Activated naive CD4-positive, alpha-beta T cell treated with anti-CD3 and anti-CD28 coated beads, Interleukin-2, amount 50 U/mL, for 72 hours (primary cell): ENCODE data around the gene FGF6. TPM values are rescaled to one million over a fixed set of nuclear protein-coding genes. Genes with fewer than 3 reads are reported as not detected.
"Not testable (repeated sequence)": the region's sequence is repeated elsewhere in the genome, so short reads cannot be mapped to it uniquely, and the experiment has no call there.

ENCODE experiments used
- ATAC-seq, 2 donors: fragments of 150-1000 bp; cut with Tn5 transposase; 2 replicates each; pipeline ENCODE4 v1.10.0; 2021; ENCODE audit warnings: mild to moderate bottlenecking in 2 of 2, moderate library complexity in 2 of 2
- DNase-seq, 2 donors: peaks; one replicate each; pipeline ENCODE4 v3.0.0; 2021 to 2022; ENCODE audit warnings: low spot score in 2 of 2
- H3K27ac Mint-ChIP-seq, 2 donors: one replicate each; pipeline ENCODE4 v1.8.0; 2022; ENCODE audit warnings: mild to moderate bottlenecking in 2 of 2, mixed read lengths in 2 of 2
- H3K36me3 Mint-ChIP-seq, 2 donors: one replicate each; pipeline ENCODE4 v1.8.0; 2022; ENCODE audit warnings: mixed read lengths in 2 of 2
- H3K9me3 Mint-ChIP-seq, 2 donors: one replicate each; pipeline ENCODE4 v1.8.0; 2022; ENCODE audit warnings: mixed read lengths in 2 of 2
- total RNA-seq, 2 donors: library from RNA; stranded (reverse); gene quantifications; one replicate each; pipeline ENCODE4 v1.2.3, GENCODE V29; 2022

FGF6 gene, protein sequence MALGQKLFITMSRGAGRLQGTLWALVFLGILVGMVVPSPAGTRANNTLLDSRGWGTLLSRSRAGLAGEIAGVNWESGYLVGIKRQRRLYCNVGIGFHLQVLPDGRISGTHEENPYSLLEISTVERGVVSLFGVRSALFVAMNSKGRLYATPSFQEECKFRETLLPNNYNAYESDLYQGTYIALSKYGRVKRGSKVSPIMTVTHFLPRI
- not detected for total RNA-seq

DNA sequence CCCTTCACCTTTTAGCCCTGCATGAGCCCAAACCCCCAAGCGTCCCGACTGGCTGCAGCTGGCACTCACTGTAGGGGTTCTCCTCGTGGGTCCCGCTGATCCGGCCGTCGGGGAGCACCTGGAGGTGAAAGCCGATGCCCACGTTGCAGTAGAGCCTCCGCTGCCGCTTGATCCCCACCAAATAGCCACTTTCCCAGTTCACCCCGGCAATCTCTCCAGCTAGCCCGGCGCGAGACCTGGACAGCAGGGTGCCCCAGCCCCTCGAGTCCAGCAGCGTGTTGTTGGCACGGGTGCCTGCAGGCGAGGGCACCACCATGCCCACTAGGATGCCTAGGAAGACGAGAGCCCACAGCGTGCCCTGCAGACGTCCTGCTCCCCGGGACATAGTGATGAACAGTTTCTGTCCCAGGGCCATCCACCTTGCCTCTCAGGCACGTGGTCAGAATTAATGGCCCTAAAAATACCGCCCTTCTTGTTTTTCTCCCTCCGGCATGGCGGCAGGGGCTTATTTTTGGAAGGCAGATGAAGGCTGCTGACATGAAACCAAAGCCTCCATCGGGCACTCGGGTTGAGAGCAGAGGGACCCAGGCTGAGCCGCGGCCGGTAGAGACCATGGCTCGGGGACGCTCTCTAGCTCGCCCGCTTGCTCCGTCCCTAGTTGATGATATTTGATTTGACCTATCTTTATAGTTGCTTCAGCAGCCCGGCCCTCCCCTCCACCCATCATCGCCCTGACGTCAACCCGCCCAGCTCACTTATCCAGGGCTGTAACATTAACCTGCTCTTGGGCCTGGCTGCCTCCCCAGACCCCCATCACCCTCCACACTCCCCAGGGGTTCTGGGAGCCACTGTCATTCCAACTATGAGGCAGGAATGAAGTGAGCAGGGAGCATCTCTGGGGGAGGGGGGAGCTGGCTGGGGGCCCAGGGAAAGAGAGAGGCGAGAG lies at the start of gene FGF6:
TSS of gene FGF6 (minus strand) at position 660 of the 946 bp plus-strand sequence. CDS start at position 415, 245 bp downstream.
- ATAC-seq (no peak), DNase-seq (no peak)
- no peak within 1 kb of the TSS for H3K27ac Mint-ChIP-seq
- H3K9me3 Mint-ChIP-seq, result no peaks in the 10 kb centered on the region
- no peaks in the 10 kb centered on the region for H3K36me3 Mint-ChIP-seq

DNA sequence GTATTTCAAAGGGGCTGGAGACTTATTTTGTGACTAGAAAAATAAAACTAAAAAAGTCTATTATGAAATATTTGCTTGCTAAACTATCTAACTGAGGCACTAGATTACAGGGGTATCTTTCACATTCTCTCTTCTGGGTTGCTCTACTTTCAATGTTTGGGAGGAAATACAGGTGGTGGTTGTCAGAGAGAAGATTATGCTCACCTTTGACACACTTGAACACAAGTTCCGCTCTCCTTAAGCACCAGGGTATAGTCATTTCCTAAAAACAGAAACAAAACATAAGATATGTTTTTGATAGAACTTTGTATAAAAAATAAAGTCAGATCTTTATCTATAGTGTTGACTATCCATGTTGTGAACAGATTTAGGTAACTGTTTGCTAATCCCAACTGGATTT lies 45.4 kb upstream of the FGF6 start:
- ATAC-seq (peak in 1 of 2 donors; percentile 60), DNase-seq (no peak)
- no peak overlapping the region for H3K27ac Mint-ChIP-seq
- peaks cover 0 to 11% of the 10 kb centered on the region in 2 donors for H3K36me3 Mint-ChIP-seq
- H3K9me3 Mint-ChIP-seq, result no peaks in the 10 kb centered on the region

DNA sequence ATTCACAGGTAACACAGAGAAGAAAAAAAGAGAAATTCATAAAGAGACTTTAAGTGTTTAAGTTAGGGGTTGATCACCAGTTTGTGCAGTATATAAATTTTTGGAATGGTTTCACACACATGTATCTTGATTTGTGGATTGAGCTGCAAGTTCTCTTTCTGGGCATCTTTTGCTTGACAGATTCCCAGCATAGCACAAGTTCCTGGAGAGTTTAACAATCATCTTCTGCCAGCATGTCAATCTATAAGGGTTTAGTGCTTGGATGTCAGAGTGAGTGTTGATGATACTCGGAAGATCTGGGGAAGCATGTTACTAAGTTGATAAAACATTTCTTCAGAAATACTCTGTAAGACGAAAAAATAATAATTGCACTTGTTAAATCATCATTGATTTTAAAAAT lies 43.9 kb upstream of the FGF6 start:
- Mint-ChIP-seq H3K27ac (no peak overlapping the region), H3K36me3 (peaks cover 0 to 11% of the 10 kb centered on the region in 2 donors), H3K9me3 (no peaks in the 10 kb centered on the region)
- no peak for DNase-seq
- ATAC-seq, result no peak

DNA sequence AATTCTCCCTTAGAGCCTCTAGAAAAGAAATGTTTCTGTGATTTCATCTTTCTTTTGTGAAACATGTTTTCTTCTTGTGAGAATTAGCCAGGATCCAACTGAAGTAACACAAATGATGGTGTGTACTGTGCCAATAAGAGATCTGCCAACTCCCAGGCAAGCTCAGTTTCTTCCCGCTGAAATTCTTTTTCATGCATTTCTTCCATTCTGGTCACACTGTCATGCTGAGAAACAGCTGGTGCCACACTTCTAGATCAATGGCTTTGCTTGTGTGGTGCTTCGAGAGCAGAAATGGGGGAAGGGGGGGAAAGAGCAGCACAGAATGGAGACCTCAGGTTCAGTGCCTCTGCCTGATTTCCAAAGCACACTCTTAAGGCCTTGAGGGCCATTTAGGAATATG lies 41.4 kb upstream of the FGF6 start:
- DNase-seq, result no peak
- peak in 1 of 2 donors; percentile 32 for ATAC-seq
- Mint-ChIP-seq H3K36me3 (peaks cover 0 to 11% of the 10 kb centered on the region in 2 donors), H3K9me3 (no peaks in the 10 kb centered on the region), H3K27ac (peak overlapping the region; percentile 25 to 56)

DNA sequence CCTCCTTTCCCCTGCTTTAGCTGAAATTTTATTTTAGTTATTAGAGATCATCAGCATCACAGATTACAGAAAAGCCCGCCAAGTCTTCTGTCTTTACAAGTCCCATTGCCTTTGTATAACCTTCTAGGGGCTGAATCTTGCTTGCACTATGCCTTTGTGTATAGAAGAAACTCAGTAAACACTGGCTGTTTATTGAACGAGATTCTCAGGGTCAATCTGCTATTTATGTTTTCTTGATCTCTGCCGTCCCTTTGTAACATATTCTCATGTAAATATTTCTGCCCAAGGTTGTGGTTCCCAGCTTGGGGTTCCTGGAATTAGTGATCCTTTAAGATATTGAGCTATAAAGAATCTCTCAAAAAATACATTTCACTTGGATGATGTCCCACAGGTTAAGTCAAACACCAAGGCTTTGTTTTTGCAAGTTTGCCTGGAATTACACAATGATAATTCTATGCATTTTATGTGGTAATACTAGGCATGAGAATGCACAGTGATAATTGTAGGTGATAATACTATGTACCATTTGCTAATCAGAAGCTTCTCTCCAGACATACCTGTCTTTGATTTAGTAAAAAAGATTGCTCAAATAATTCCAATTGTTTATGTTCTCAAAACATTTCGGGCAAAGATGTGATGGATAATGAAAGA lies 40.6 kb upstream of the FGF6 start:
- peaks cover 0 to 11% of the 10 kb centered on the region in 2 donors for H3K36me3 Mint-ChIP-seq
- no peak overlapping the region for H3K27ac Mint-ChIP-seq
- no peaks in the 10 kb centered on the region for H3K9me3 Mint-ChIP-seq
- no peak for DNase-seq
- no peak for ATAC-seq

DNA sequence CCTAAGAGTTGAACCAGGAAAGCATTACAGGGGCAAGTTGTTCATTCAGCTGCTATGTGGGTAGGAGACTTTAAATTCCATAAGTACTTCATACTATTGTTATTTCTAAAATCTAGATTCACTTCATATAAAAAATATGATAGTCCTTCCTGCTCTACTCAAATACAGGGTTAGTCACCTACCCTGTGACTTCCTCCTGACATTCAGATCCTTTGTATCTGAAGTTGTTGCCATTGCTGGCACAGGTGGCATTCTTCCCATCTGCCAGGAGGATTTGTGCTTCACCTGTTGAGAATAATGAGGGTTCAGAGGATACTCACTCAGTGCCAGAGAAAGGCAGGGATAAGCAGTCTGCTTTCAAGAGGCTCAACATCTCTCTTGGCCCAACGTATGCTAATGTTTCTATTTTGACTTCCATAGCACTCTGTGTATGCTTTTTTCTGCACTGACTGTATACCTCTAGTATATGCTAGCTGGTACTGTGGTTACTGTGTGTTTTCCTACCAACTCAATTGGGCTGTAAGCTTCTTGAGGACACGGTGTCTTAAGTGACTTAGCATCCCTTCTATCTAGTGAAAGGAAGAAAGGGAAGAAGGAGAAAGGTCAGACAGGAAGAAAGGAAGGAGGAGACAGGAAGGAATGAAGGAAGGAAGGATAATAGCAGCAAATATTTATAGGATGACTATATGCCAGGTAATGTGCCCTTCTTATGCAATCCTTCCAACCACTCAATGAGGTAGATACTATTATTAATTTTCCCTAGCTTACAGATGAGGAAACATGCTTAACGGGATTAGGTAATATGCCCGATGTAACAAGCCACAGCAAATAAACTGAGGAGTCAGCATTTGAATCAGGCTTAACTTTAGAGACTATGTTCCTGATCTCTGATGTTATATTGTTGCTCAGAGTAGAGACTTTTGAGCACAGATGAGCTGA lies 38.5 kb upstream of the FGF6 start:
- DNase-seq (no peak), ATAC-seq (peak in 1 of 2 donors; percentile 32)
- Mint-ChIP-seq H3K27ac (no peak overlapping the region), H3K36me3 (peaks cover 5 to 15% of the 10 kb centered on the region in 2 donors), H3K9me3 (peaks cover 3 to 8% of the 10 kb centered on the region in 2 donors)

DNA sequence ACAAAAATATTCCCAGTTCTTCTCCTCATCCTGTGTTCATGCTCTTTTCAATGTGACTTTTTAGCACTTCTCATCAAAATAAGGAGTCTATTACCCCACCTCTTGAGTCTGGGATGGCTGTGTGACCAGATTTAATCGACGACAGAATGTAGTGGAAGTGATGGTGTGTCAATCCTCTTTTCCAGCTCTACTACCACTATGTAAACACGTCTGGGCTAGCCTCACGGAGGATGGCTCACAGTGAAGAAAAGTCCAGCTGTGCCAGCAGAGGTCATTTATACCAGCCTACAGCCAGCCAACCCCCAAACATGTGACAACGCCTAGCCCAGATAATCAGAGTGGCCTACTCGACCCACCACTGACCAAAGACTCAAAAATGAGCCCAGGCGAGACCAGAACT lies 37.3 kb upstream of the FGF6 start:
- peaks cover 5 to 15% of the 10 kb centered on the region in 2 donors for H3K9me3 Mint-ChIP-seq
- no peak for ATAC-seq
- DNase-seq, result no peak

DNA sequence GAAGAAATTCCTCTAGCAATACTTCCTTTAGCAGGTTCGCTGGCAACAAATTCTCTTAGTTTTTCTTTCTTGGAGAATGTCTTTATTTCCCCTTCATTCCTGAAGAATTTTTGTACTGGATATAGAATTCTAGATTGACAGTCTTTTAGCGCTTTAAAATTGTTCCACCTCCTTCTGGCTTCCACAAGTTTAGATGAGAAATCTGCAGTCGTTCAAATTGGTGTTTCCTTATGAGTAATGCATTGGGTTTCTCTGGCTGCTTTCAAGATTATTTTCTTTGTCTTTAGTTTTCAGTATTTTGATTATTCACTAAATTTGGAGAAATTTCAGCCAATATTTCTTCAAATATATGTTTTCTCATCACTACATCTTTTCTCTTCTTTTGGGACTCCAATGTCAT lies 33.3 kb upstream of the FGF6 start:
- ATAC-seq, result no peak
- Mint-ChIP-seq H3K36me3 (peaks cover 5 to 22% of the 10 kb centered on the region in 2 donors), H3K27ac (no peak overlapping the region), H3K9me3 (peaks cover 7 to 17% of the 10 kb centered on the region in 2 donors)
- no peak for DNase-seq

More for the DNA sequence above, 37.3 kb upstream of the FGF6 start:
- peaks cover 5 to 19% of the 10 kb centered on the region in 2 donors for H3K36me3 Mint-ChIP-seq
- peak overlapping the region in 1 of 2 donors; percentile 73 for H3K27ac Mint-ChIP-seq

DNA sequence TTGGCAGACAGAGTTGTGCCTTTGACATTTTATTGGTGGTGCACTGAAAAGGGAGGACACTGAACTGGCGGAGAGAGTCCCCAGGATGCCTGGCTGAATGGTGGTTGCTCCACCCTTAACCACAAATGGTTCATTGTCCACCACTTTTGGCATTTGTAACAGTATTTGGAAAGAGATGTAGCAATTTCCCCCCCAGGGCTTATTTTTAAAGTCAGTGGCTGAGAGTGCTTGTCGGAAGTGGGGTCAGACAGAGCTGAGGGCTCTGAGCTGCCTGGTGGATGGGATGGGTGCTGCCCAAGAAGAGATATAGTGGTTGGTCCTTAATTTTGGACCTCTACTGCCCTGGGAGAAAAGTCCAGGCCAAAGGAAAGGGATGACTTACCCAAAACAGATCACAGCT lies 31.5 kb upstream of the FGF6 start:
- Mint-ChIP-seq H3K27ac (no peak overlapping the region), H3K9me3 (peaks cover 7 to 17% of the 10 kb centered on the region in 2 donors), H3K36me3 (peaks cover 5 to 22% of the 10 kb centered on the region in 2 donors)
- ATAC-seq, result no peak
- no peak for DNase-seq

DNA sequence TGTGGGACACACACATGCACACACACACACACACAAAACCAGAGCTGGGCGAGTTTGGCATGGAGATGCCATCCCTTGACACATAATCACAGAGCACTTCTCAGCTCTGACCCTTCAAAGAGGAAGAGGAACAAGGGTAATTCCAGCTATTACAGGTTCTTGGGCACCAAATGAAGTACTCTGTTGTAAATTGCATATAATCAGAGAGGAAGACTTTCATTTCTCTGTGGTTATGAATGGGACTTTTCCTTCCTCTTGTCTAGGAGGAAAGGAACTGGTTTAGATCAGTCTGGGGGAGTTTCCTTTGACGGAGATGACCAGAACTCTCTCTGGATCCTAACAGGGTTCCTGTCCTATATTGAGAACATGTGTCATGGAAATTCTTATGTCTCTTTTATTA lies 26.4 kb upstream of the FGF6 start:
- Mint-ChIP-seq H3K36me3 (no peaks in the 10 kb centered on the region), H3K27ac (no peak overlapping the region), H3K9me3 (no peaks in the 10 kb centered on the region)

DNA sequence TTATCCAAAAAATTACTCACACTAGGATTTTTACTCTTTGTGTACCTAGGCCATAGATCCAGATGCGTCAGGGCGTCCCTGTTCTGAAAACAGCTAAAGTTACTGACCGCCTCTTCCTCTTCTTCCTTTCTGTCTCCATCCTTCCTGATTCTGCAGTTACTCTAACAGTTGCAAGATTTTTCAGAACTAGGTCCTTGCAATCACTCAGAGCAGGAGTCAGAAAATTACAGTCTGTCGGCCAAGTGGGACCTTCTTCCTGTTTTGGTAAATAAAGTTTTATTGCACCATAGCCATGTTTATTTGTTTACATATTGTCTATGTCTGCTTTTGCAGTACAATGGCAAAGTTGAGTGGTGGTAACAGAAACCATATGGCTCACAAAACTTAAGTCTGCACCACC lies 25.6 kb upstream of the FGF6 start:
- Mint-ChIP-seq H3K36me3 (no peaks in the 10 kb centered on the region), H3K9me3 (no peaks in the 10 kb centered on the region), H3K27ac (no peak overlapping the region)
- DNase-seq (no peak), ATAC-seq (no peak)

More for the DNA sequence above, 26.4 kb upstream of the FGF6 start:
- DNase-seq (no peak), ATAC-seq (no peak)

DNA sequence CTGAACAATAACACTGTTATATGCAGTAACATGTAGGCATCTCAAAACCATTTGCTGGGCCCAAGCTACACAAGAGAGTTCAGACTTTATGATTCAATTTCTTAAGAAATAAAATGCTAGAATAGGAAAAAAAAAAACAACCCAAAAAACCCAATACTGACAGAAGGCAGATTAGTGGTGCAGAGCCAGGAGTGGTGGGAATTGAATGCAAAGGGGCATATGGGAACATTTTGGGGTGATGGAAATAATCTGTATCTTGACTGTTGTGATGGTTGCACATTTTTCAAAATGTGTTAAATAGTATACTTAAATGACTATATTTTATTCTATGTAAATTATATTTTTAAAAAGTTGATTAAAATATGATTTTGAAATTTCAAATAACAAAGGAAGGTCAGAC lies 23.4 kb upstream of the FGF6 start:
- Mint-ChIP-seq H3K36me3 (no peaks in the 10 kb centered on the region), H3K9me3 (no peaks in the 10 kb centered on the region), H3K27ac (no peak overlapping the region)
- ATAC-seq (no peak), DNase-seq (no peak)

DNA sequence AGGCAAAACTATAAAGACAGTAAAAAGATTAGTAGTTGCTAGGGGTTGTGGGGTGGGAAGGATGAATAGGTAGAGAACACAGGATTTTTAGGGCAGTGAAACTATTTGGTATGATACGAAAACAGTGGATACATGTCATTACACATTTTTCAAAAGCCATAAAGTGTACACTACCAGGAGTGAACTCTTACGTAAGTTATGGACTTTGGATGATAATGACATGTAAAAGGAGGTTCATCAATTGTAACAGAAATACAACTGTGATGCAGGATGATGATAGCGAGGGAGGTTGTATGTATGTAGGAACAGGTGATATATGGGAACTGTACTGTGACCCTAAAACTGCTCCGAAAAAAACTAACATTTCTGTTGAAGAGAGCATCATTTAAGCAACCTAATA lies 15.1 kb upstream of the FGF6 start:
- Mint-ChIP-seq H3K9me3 (no peaks in the 10 kb centered on the region), H3K36me3 (no peaks in the 10 kb centered on the region), H3K27ac (no peak overlapping the region)
- no peak for DNase-seq
- no peak for ATAC-seq

DNA sequence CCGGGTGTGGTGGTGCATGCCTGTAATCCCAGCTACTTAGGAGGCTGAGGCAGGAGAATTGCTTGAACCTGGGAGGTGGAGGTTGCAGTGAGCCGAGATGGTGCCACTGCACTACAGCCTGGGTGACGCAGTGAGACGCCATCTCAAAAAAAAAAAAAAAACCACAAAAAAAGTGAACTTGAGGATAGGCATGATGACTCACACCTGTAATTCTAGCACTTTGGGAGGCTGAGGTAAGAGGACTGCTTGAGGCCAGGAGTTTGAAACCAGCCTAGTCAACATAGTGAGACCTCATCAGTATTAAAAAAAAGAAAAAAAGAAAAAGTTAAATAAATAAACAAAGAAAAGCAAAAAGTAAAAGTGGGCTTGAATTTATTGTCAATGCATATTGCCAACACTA lies 10.2 kb upstream of the FGF6 start:
- peak; percentile 50 to 66 for ATAC-seq
- not testable (repeated sequence) for H3K9me3 Mint-ChIP-seq, H3K27ac Mint-ChIP-seq, DNase-seq
- peaks cover 11 to 13% of the 10 kb centered on the region in 2 donors for H3K36me3 Mint-ChIP-seq

DNA sequence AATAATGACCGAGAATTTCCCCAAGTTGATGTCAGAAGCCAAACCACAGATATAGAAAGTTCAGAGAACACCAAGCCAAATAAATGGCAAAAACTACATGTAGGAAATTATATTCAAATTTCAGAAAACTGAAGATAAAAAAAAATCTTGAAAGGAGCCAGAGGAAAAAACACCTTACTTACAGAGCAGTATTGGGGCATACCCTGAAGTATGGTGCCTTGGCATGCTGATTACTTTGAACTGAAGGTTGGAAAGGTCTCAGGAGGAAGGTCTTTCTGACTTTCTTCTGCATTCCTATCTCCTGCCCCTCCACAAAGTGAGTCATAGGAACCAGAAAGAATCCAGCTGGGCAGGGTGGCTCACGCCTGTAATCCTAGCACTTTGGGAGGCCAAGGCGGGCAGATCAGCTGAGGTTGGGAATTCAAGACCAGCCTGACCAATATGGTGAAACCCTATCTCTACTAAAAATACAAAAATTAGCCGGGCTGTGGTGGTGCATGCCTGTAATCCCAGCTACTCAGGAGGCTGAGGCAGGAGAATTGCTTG lies 8.8 kb upstream of the FGF6 start:
- ATAC-seq, result no peak
- Mint-ChIP-seq H3K36me3 (peaks cover 11 to 13% of the 10 kb centered on the region in 2 donors), H3K9me3 (peaks cover 0 to 10% of the 10 kb centered on the region in 2 donors), H3K27ac (no peak overlapping the region)
- no peak for DNase-seq

DNA sequence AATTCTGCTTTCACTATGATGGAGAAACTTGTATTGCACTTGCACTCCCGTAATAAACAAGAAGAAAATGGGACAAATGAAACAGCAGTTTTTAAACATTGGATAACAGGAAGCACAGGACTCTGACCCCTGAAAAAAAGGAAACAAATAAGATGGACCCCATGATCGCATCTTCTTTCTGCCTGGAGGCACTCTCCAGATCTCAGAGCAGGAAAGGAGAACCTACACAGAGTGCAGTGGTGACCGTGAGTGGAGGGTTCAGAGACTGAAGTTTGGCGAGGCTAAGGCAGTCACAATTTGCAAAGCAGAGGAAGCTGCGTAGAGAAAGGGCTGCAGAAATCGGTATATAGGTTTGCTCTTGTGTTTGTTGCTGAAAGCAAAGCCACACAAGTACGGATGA lies 6.1 kb upstream of the FGF6 start:
- ATAC-seq (no peak), DNase-seq (no peak)
- Mint-ChIP-seq H3K27ac (no peak overlapping the region), H3K36me3 (peaks cover 11 to 13% of the 10 kb centered on the region in 2 donors), H3K9me3 (peaks cover 0 to 10% of the 10 kb centered on the region in 2 donors)
